ENCODE measurements around the gene SMIM36. TPM values are rescaled to one million over a fixed set of nuclear protein-coding genes. Genes with fewer than 3 reads are reported as not detected.
A peak's percentile ranks its signal among the peaks of the same experiment; 100 is the strongest.
"Not testable (repeated sequence)": the region's sequence is repeated elsewhere in the genome, so short reads cannot be mapped to it uniquely, and the experiment has no call there.

Gene SMIM36
- total RNA-seq, 1 experiment from 2014 or later = not detected

- no peak for TF ChIP-seq USF1 (CRISPR knock-in tag; IDR thresholded peaks at IDR 0.05)
- no peak for TF ChIP-seq ZBTB21 (CRISPR knock-in tag; IDR thresholded peaks at IDR 0.05; ENCODE audit: borderline replicate concordance)
These were observed 78.8 kb downstream of the SMIM36 start (continued) for GRCh38 chr17:55432358-55433028.

- POLR2A ChIA-PET; CTCF ChIA-PET; H3K27me3 Mint-ChIP-seq (ENCODE audit: low read depth); H3K27ac Mint-ChIP-seq; H3K9me3 Mint-ChIP-seq; H3K4me3 Mint-ChIP-seq; H3K36me3 Mint-ChIP-seq; DNase-seq (ENCODE audit: low spot score); ATAC-seq: not testable (repeated sequence)
- H3K4me1 Mint-ChIP-seq = peaks cover 17% of the 10 kb centered on the region
These were observed 79.3 kb downstream of the SMIM36 start for GRCh38 chr17:55431914-55432313.

- Mint-ChIP-seq H3K27me3 (ENCODE audit: low read depth) (no peaks in the 10 kb centered on the region), H3K4me1 (peaks cover 15% of the 10 kb centered on the region), H3K27ac (peak overlapping the region; percentile 4; the same call in 1 of the 2 replicates), H3K4me3 (no peak overlapping the region), H3K9me3 (no peaks in the 10 kb centered on the region), H3K36me3 (no peaks in the 10 kb centered on the region)
- TF ChIP-seq NR3C1 (CRISPR knock-in tag; conservative IDR thresholded peaks at IDR 0.05; ENCODE audit: low read depth) (no peak), ZNF232 (CRISPR knock-in tag; IDR thresholded peaks at IDR 0.05) (no peak), HMGA2 (CRISPR knock-in tag; IDR thresholded peaks at IDR 0.05) (no peak), SMAD4 (CRISPR knock-in tag; IDR thresholded peaks at IDR 0.05) (no peak), CBFB (CRISPR knock-in tag; IDR thresholded peaks at IDR 0.05; ENCODE audit: low read depth) (no peak), PRRX2 (CRISPR knock-in tag; IDR thresholded peaks at IDR 0.05) (no peak), SP1 (CRISPR knock-in tag; conservative IDR thresholded peaks at IDR 0.05) (no peak), NFYB (CRISPR knock-in tag; conservative IDR thresholded peaks at IDR 0.05; ENCODE audit: low read depth) (no peak), CREM (CRISPR knock-in tag; IDR thresholded peaks at IDR 0.05) (no peak), ARID4B (CRISPR knock-in tag; IDR thresholded peaks at IDR 0.05; ENCODE audit: borderline replicate concordance) (no peak), AR (CRISPR knock-in tag; IDR thresholded peaks at IDR 0.05) (no peak), JUN (CRISPR knock-in tag; IDR thresholded peaks at IDR 0.05) (no peak), SOX15 (CRISPR knock-in tag; IDR thresholded peaks at IDR 0.05) (no peak)
- ATAC-seq (no peak), DNase-seq (ENCODE audit: low spot score) (no peak)
- ChIA-PET POLR2A (no interaction called here), CTCF (interaction anchor here (0.6 kb wide), 1 partner anchor 283 kb away, joined by 3 read pairs; no protein-coding TSS in a partner anchor)
These were observed 80.5 kb downstream of the SMIM36 start for GRCh38 chr17:55430541-55431288.
